GM12874 (cell line): ENCODE data around the gene PSMG4.

Experiments
- CTCF ChIP-seq: IDR thresholded peaks from 2 replicates; pipeline ENCODE4 v1.5.1; 2011; ENCODE audit warnings: low read depth, mild to moderate bottlenecking, control low read depth, low read length, moderate library complexity; ENCODE audit not compliant: insufficient read depth

Gene PSMG4

GRCh38 chr6:3265671-3266070 lies 6.9 kb downstream of the PSMG4 start:
- no peak for TF ChIP-seq CTCF

- no peak for TF ChIP-seq CTCF
Observed at GRCh38 chr6:3266170-3266569, 7.4 kb downstream of the PSMG4 start.

GRCh38 chr6:3267162-3267561 lies 8.4 kb downstream of the PSMG4 start:
- TF ChIP-seq CTCF, result no peak

GRCh38 chr6:3268680-3269079 lies 9.9 kb downstream of the PSMG4 start:
- TF ChIP-seq CTCF, result no peak

- no peak for TF ChIP-seq CTCF
Observed at GRCh38 chr6:3269281-3269975, 10.7 kb downstream of the PSMG4 start.

- TF ChIP-seq CTCF, result no peak
Observed at GRCh38 chr6:3270258-3270657, 11.5 kb downstream of the PSMG4 start.

GRCh38 chr6:3271756-3272155 lies 13.0 kb downstream of the PSMG4 start:
- no peak for TF ChIP-seq CTCF
